CD4-positive, alpha-beta T cell treated with Interleukin-6 at 100 ng/mL for 8 hours (primary cell): ENCODE data around the gene PDE4D.
A peak's percentile ranks its signal among the peaks of the same experiment; 100 is the strongest.

Experiments used
- DNase-seq: peaks from one replicate; pipeline ENCODE4 v3.0.0-alpha.2; 2020; ENCODE audit warnings: mixed read lengths, low spot score

The PDE4D gene

GRCh38 chr5:59137846-59138245 is 755.7 kb downstream of the PDE4D start:
- no peak for DNase-seq

- DNase-seq = no peak
These were observed 757.0 kb downstream of the PDE4D start for GRCh38 chr5:59136549-59136948.

- no peak for DNase-seq
These were observed 758.9 kb downstream of the PDE4D start for GRCh38 chr5:59134471-59135163.

GRCh38 chr5:59133764-59134261 is 759.7 kb downstream of the PDE4D start:
- DNase-seq = no peak

- peak; percentile 35 for DNase-seq
These were observed 761.4 kb downstream of the PDE4D start for GRCh38 chr5:59132131-59132530.

GRCh38 chr5:59130431-59130830 is 763.1 kb downstream of the PDE4D start:
- no peak for DNase-seq

- DNase-seq = no peak
These were observed 764.8 kb downstream of the PDE4D start for GRCh38 chr5:59128646-59129290.

- DNase-seq = no peak
These were observed 766.6 kb downstream of the PDE4D start for GRCh38 chr5:59126708-59127573.

- DNase-seq = no peak
These were observed 767.4 kb downstream of the PDE4D start for GRCh38 chr5:59126016-59126707.

GRCh38 chr5:59125011-59125961 is 768.2 kb downstream of the PDE4D start:
- DNase-seq = no peak

- peak; percentile 53 for DNase-seq
These were observed 769.6 kb downstream of the PDE4D start for GRCh38 chr5:59123595-59124561.

- DNase-seq = no peak
These were observed 774.0 kb downstream of the PDE4D start for GRCh38 chr5:59119480-59119879.

- no peak for DNase-seq
These were observed 776.2 kb downstream of the PDE4D start for GRCh38 chr5:59117320-59117719.

GRCh38 chr5:59116231-59116865 is 777.2 kb downstream of the PDE4D start:
- no peak for DNase-seq

- DNase-seq = no peak
These were observed 778.2 kb downstream of the PDE4D start for GRCh38 chr5:59115345-59115744.

- no peak for DNase-seq
These were observed 784.1 kb downstream of the PDE4D start for GRCh38 chr5:59109383-59109782.

GRCh38 chr5:59107692-59108091 is 785.8 kb downstream of the PDE4D start:
- DNase-seq = no peak

- no peak for DNase-seq
These were observed 789.0 kb downstream of the PDE4D start for GRCh38 chr5:59104400-59105127.
